GM18505 (cell line): ENCODE data around the gene KEL.
"Not testable (repeated sequence)": the region's sequence is repeated elsewhere in the genome, so short reads cannot be mapped to it uniquely, and the experiment has no call there.

Experiments used
- ATAC-seq: cut with Tn5 transposase; IDR thresholded peaks from one replicate; pipeline ENCODE4 v1.9.1; 2021; ENCODE audit not compliant: unreplicated experiment
- POLR2A ChIP-seq: IDR thresholded peaks from 4 replicates; pipeline ENCODE4 v1.6.1; 2011; ENCODE audit warnings: borderline replicate concordance; ENCODE audit not compliant: insufficient read depth, insufficient read length; ENCODE audit errors: extremely low read depth

Gene KEL

DNA sequence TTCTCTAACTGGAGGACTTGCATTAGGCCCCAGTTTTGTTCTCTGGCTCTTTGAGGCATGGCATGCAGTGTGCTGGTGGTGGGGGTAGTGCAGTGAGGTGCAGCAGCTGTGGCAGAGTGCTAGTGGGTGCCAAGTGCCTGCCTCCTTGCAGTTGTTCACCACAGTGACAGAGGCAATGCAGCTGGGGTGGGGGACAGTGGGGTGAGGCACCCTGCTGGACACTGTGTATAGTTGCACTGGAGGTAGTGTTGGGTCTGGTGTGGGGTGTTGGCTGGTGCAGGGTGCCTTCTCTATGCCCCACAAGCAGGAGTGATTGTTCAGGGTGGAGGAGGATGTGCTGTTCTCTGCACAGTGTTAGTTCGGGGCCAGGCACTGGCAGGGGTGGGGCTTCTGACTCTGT is 21.7 kb upstream of the KEL start:
- ATAC-seq: no peak
- no peak for TF ChIP-seq POLR2A

DNA sequence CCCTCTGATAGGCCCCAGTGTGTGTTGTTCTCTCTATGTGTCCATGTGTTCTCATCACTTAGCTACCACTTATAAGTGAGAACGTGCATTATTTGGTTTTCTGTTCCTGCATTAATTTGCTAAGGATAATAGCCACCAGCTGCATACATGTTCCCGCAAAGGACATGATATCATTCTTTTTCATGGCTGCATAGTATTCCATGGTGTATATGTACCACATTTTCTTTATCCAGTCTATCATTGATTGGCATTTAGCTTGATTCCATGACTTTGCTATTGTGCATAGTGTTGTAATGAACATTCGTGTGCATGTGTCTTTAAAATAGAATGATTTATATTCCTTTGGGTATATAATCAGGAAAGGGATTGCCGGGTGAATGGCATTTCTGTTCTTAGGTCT is 16.2 kb upstream of the KEL start:
- not testable (repeated sequence) for ATAC-seq

DNA sequence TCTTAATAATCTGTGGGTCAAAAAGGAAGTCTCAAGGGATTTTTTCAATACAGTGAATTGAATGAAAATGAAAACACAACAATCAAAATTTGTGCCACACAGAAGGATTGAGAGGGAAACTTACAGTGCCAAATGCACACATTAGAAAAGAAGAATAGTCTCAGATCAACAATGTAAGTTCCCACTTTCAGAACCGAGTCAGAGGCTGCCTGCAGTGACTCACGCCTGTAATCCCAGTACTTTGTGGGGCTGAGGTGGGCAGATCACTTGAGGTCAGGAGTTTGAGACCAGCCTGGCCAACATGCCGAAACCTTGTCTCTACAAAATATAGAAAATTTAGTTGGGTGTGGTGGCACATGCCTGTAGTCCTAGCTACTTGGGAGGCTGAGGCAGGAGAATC is 12.5 kb upstream of the KEL start:
- no peak for ATAC-seq
- TF ChIP-seq POLR2A: no peak

DNA sequence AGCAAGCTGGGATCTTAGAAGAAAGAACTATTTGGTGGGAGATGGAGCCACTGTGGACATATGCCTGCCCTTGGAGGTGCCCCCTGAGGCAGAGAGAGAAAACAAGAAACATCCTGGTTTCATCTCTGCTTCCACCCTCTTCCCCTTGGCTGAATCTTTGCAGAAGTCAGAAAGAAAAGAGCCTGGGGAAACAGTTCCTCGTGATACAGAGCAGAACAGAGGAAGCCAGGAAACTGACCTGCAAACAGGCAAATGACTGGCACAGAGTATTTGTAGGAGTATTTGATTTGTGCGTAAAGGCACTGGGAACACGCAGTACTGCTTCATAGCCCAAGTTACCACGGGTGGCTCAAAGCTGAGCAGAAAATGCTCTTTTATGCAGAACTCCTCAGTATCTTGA is 7.0 kb upstream of the KEL start:
- no peak for TF ChIP-seq POLR2A
- no peak for ATAC-seq

- TF ChIP-seq POLR2A: no peak
- ATAC-seq: no peak
Observed at GRCh38 chr7:142968229-142968628, 6.1 kb upstream of the KEL start.

DNA sequence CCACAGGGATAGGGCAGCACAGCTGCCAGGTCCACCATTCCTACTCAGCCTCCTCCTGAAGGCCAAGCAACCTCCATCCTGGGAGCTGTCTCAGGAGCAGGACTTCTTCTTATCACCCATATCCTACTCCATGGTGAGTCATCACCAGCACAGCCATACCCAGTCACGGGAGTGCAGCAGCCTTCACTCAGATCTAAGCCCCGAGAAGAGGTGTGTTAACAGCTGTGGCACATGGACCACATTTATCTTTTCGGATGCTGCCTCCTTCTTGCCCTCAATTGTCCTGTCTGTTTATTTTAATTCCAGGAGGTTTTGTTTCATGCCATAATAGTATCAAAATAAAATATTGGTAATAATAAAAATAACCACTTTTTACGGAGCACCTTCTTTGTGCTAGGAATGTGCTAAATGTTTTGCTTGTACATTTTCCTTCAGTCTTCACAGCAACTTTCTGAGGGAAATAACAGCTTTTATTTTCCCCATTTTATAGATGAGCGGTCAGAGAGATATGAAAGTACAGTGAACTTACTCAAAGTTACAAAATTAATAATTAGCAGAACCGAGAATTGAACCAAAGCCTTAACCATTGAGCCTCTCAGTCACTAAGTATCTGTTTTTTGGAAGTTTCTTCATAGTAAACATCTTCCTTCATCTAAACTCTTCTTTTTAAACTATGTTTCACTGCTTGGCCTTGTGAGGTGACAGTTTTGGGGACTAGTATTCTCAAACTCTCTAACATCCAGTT is 2.5 kb upstream of the KEL start:
- no peak for ATAC-seq
- no peak for TF ChIP-seq POLR2A

- no peak for ATAC-seq
- TF ChIP-seq POLR2A: no peak
Observed at GRCh38 chr7:142963993-142964392, 1.8 kb upstream of the KEL start.

DNA sequence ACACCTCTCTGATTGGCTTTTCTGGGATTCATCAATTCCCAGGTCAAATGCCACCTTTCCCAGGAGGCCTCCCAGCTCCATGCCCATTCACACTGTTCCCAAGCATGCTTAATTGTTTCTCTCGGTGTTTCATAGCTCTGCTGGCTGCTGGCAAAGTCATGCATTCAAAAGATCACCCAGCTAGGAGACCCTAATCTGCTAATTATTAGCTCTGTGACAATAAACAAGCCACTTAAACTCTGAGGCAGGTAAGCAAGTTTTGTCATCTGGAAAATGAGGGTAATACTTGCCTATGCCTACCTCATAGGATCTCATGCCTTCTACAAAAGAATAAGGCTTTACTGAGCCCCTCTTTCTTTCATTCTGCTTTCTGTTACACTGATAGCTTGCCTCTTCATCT is 828 bp upstream of the KEL start:
- no peak for ATAC-seq
- TF ChIP-seq POLR2A: no peak

DNA sequence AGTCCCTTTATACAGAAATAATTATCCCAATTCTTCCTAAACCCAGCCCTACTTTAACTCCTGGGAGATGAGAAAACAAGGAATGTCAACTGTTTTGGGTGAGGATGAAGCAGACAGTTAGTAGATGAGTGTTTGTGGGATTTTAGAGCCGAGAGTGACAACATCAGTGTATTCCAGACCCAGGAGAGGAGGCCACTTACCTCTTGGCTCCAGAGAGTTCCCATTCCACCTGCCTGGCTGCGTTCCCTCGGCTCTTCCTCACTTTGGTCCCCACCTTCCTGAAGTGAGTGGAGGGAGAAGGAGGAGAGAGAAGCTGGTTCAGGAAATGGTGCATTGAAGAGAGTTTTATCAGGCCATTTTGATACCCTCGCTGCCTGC is 579 bp downstream of the KEL start:
- no peak for ATAC-seq

GRCh38 chr7:142960955-142961512 is 1.1 kb downstream of the KEL start:
- TF ChIP-seq POLR2A: no peak
- no peak for ATAC-seq

More for the DNA sequence above, 579 bp downstream of the KEL start:
- no peak for TF ChIP-seq POLR2A

- ATAC-seq: no peak
- no peak for TF ChIP-seq POLR2A
Observed at GRCh38 chr7:142959202-142959601, 3.0 kb downstream of the KEL start.

DNA sequence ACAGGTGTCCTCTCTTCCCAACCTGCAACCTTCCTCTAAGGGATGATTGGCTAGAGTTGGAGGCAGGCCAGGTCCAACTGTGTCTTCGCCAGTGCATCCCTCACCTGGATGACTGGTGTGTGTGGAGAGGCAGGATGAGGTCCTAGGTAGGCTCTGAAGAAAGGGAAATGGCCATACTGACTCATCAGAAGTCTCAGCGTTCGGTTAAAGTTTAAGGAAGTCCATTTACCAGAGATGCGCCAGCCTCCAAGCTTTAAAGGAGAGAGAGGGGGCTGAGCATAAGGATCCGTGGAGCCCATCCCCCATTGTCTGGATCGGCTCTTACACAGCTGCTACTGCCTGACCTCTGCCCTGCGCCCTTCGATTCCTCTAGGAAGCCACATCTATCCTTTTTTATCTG is 4.4 kb downstream of the KEL start:
- no peak for ATAC-seq
- TF ChIP-seq POLR2A: no peak

GRCh38 chr7:142956951-142957623 is 5.1 kb downstream of the KEL start:
- TF ChIP-seq POLR2A: no peak
- no peak for ATAC-seq

DNA sequence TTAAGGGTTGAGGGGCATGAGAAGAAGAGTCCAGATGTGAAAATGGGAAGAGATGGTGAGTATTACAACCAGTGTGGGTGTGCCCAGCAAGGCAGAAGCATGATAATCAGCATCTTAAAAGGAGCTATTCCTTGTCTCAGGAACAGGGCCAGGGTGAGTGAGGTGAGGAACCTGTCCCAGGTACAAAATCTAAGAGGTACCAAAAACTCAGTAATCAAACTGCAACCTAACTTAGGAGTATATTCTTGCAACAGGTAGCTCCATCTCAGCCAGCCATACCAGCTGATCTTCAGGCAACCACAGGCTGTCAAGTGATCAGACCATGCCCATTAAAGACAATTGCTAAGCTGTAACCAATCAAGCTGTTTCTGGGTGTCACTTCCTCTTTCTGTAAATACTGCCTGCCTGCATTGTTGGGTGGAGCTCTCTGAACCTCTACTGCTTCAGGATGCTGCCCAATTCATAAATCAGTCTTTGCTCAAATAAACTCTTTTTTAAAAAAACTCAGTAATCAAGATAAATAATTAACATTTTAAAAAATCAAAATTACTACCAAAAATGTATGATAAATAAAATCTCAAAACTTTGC is 7.4 kb downstream of the KEL start:
- peak; percentile 61 for ATAC-seq
- no peak for TF ChIP-seq POLR2A
